Retinal pigment epithelial cell (primary cell): ENCODE measurements around the gene CMTM6.
A peak's percentile ranks its signal among the peaks of the same experiment; 100 is the strongest.
"Not testable (repeated sequence)": the region's sequence is repeated elsewhere in the genome, so short reads cannot be mapped to it uniquely, and the experiment has no call there.

ENCODE experiments used
- DNase-seq: peaks from one replicate; pipeline ENCODE4 v3.0.0-alpha.2; 2010; ENCODE audit warnings: low read depth
- H3K4me3 ChIP-seq: 2 replicates; pipeline ENCODE4 v1.5.1; 2011; ENCODE audit warnings: mild to moderate bottlenecking, low read length, control low read depth, moderate library complexity
- TF ChIP-seq, protein P1 (sequence below): conservative IDR thresholded peaks from 2 replicates; pipeline ENCODE4 v1.5.1; 2011; ENCODE audit warnings: low read depth, low read length, control low read depth, inconsistent platforms

Gene CMTM6

DNA sequence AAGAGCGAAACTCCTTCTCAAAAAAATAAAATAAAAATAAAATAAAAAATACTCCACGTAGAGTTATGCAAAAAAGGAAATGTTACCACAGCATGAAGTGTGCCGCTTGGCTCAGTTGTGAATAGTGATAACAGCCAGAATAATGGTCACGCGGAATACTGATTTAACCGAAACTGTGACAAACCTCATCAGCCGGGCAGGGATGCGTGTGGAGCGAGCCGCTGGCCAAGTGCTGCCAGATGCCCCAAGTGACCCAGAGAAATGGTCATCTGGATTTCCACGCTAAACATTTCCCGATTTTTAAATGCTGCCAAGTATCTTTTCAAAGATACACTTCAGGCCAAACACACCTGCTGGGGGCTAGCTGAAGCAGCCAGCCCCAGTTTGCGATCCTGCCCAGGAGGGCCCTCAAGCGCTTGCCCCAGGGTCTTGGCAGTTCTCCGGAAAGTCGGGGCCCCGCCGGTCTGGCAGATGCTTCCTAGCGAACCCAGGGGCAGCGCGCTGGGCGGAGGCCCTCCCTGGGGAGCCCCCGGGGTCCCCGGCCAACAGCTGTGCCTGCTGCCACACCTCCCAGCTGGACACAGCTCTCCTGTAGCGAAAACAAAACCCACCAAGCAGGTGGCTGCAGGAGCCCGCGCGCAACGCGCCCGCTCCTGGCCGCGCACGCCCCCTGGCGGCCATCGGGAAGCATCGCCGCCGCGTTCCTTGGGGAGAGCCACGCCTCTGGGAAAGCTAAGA, 35.1 kb downstream of the CMTM6 start:
- peak overlapping the region; percentile 10 for H3K4me3 ChIP-seq
- TF ChIP-seq, protein P1, sequence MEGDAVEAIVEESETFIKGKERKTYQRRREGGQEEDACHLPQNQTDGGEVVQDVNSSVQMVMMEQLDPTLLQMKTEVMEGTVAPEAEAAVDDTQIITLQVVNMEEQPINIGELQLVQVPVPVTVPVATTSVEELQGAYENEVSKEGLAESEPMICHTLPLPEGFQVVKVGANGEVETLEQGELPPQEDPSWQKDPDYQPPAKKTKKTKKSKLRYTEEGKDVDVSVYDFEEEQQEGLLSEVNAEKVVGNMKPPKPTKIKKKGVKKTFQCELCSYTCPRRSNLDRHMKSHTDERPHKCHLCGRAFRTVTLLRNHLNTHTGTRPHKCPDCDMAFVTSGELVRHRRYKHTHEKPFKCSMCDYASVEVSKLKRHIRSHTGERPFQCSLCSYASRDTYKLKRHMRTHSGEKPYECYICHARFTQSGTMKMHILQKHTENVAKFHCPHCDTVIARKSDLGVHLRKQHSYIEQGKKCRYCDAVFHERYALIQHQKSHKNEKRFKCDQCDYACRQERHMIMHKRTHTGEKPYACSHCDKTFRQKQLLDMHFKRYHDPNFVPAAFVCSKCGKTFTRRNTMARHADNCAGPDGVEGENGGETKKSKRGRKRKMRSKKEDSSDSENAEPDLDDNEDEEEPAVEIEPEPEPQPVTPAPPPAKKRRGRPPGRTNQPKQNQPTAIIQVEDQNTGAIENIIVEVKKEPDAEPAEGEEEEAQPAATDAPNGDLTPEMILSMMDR: peak; percentile 90
- DNase-seq: peak; percentile 16

DNA sequence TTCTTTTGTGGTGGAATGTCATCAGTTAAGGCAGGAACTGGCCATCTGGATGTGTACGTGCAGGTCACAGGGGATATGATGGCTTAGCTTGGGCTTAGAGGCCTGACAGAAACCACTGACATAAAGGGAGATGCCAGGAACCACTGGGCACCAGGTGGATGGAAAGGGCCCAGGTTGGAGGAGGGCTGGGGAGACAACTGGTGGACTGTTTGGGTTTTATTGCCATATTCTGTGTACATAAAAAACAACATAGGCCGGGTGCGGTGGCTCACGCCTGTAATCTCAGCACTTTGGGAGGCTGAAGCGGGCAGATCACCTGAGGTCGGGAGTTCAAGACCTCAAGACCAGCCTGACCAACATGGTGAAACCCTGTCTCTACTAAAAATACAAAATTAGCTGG, 35.8 kb downstream of the CMTM6 start:
- DNase-seq, H3K4me3 ChIP-seq: not testable (repeated sequence)

DNA sequence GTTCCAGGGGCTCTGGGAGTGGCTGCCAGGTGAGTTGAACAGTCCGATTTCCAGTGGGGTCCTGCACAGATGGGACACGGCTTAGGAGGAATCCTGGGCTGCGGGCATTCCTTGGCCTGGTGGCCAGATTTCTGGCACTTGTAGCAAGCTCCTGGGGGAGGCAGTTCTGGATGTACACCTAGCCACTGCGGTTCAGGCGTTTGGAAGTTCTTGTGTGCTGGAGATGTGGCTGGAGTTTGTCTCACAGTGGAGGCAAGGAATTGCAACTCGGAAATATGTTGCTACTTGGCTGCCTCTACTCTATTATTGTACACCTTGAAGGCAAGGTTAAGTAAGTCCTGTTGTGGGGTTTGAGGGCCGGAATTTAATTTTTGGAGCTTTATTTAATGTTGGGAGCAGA, 37.9 kb downstream of the CMTM6 start:
- not testable (repeated sequence) for DNase-seq

GRCh38 chr3:32463415-32463814, 39.2 kb downstream of the CMTM6 start:
- H3K4me3 ChIP-seq: not testable (repeated sequence)
- peak; percentile 23 for DNase-seq

More for the DNA sequence above, 37.9 kb downstream of the CMTM6 start:
- H3K4me3 ChIP-seq: not testable (repeated sequence)

GRCh38 chr3:32462191-32462986, 40.3 kb downstream of the CMTM6 start:
- H3K4me3 ChIP-seq, DNase-seq: not testable (repeated sequence)

DNA sequence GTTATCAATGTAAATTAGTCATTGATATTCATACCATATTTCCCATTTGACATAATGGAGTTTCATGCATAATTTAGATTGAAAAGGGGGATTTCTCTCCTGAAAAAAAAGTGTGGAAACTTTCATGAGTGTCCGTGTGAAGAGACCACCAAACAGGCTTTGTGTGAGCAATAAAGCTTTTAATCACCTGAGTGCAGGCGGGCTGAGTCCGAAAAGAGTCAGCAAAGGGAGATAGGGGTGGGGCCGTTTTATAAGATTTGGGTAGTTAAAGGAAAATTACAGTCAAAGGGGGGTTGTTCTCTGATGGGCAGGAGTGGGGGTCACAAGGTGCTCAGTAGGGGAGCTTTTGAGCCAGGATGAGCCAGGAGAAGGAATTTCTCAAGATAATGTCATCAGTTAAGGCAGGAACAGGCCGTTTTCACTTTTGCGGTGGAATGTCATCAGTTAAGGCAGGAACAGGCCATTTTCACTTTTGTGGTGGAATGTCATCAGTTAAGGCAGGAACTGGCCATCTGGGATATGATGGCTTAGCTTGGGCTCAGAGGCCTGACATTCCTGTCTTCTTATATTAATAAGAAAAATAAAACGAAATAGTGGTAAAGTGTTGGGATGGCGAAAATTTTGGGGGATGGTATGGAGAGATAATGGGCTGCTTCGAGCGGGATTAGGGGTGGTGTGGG, 41.7 kb downstream of the CMTM6 start:
- H3K4me3 ChIP-seq, DNase-seq: not testable (repeated sequence)

DNA sequence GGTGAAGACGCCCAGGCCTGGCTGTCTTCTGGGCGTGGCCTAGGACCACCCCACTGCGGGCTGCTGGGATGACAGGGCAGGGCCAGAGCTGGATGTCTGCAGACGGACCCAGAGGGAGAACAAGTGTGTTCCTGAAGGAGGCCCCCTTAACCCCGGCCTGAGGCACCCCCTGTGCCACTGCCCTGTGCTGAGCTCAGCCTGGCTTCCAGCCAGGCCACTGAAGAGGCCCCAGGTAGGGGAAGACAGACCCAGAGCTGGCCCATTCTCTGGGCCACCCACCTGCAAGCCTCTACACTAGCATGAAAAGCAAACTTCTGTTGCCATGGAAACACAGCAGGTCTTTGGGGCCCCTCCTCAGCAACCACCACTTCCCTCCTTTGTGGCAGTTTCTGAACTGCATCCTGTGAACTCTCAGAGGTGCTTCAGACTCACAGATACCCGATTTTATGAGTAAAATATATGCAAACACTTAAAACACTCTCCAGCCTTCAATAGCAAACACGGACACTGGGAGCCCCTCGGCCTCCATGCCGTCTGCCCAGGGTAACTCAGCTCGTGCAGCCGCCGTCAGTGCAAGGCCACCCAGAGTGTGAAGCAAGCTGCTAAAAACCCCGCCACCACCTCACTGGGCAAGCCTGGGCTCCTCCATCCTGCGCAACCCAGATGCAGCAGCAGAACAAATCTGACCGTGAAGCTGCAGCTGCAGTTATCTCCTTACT, 42.5 kb downstream of the CMTM6 start:
- DNase-seq: no peak
- no peak overlapping the region for H3K4me3 ChIP-seq
- TF ChIP-seq, protein P1: no peak

GRCh38 chr3:32459450-32459849, 43.2 kb downstream of the CMTM6 start:
- no peak overlapping the region for H3K4me3 ChIP-seq
- TF ChIP-seq, protein P1: no peak
- no peak for DNase-seq

DNA sequence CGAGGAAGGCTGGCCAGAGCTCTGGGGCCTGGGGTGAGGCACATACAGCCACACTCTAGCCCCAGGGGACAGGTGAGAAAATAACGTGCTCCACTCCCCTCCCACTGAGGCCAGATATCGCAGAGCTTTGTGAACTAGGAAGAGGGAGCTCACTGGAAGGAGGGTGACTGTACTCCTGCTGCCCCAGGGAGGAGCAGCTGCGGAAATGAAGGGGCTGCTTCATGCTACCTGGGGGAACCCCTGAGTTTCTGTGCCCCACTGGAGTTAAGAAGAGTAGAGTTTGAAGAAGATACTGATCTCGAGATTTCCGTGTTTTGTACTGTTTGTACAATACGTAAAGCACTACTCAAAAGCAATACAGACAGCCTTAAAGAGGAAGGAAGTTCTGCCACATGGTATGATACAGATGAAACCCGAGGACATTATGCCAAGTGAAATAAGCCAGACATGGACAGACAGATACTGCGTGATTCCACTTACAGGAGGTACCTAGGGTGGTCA, 44.6 kb downstream of the CMTM6 start:
- H3K4me3 ChIP-seq: no peak overlapping the region
- DNase-seq: no peak
- TF ChIP-seq, protein P1: no peak
